GM12872 (cell line): Measurements from ENCODE around the gene PRDM15.
A peak's percentile ranks its signal among the peaks of the same experiment; 100 is the strongest.

Experiments
- TF ChIP-seq, protein P1 (sequence below): IDR thresholded peaks from 3 replicates; pipeline ENCODE4 v1.5.1; 2011; ENCODE audit warnings: low read depth, mild to moderate bottlenecking, low read length, moderate library complexity; ENCODE audit not compliant: insufficient read depth

PRDM15 gene

DNA sequence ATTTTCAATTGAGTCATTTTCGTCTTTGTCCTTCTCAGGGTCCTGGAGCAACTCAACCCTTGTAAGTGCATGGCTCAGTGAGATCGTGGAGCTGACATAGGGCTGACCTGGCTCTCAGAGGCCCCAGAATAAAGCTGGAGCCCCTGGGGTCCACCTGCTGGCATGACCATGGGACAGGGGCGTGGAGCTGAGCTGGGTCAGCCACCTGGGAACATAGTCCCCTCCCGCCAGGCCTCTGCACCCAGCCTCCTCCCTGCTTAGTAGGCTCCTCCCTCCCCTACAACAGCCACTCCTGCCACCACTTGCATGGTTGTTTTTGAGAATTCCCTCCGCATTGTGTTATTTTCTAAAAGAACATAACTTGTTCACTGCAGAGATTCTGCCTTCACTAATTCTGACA, 109.2 kb downstream of the PRDM15 start:
- TF ChIP-seq, protein P1, sequence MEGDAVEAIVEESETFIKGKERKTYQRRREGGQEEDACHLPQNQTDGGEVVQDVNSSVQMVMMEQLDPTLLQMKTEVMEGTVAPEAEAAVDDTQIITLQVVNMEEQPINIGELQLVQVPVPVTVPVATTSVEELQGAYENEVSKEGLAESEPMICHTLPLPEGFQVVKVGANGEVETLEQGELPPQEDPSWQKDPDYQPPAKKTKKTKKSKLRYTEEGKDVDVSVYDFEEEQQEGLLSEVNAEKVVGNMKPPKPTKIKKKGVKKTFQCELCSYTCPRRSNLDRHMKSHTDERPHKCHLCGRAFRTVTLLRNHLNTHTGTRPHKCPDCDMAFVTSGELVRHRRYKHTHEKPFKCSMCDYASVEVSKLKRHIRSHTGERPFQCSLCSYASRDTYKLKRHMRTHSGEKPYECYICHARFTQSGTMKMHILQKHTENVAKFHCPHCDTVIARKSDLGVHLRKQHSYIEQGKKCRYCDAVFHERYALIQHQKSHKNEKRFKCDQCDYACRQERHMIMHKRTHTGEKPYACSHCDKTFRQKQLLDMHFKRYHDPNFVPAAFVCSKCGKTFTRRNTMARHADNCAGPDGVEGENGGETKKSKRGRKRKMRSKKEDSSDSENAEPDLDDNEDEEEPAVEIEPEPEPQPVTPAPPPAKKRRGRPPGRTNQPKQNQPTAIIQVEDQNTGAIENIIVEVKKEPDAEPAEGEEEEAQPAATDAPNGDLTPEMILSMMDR = no peak

- TF ChIP-seq, protein P1 = no peak
Measured at GRCh38 chr21:41769521-41769920, 109.6 kb downstream of the PRDM15 start.

DNA sequence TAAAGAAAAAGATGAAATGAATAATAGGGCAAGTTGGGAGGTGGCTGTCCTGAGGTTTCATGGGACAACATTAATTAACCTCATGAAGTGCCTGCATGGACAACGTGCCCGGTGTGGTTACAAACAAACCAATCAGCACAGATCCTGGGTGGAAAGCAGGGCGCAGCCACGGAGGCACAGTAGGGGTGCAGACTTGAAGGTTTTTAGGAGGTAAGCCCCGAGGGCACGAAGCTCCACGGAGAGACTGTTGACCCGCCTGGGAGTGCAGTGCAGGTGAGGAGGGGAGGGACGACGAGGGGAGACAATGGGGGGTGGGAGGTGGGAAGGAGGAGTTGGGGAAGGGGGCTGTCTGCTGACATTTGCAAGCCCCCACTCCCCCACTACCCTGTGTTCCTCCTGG, 110.0 kb downstream of the PRDM15 start:
- TF ChIP-seq, protein P1 = no peak

DNA sequence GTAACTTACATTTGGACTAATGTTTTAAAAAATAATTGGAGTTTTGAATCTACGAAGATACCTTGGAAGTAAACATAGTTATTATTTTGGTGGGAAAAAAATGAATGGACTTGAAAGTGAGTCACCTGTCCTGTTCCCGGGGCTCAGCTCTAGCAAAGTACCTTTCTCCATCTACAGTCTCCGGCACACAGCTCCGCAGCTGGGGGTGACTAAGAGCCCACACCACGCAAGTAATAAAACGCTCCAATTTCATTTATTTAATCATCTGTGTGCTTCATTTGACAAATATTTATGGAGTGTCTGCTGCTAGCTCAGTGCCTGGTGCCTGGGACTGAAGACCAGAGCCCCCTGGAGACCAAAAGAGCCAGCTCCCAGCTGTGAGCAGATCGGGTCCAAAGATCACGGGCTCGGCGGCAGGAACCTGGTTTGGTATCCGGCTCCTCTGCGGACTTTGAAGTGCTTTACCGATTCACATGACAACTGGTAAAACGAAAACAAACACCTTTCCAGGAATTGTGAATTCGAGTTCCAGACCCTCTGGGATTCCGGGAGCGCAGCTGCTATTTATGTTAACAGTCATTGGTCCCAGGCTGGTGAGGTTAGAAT, 110.6 kb downstream of the PRDM15 start:
- TF ChIP-seq, protein P1 = peak; percentile 17; the same call in 1 of the 3 replicates

- TF ChIP-seq, protein P1 = no peak
Measured at GRCh38 chr21:41767606-41768436, 111.3 kb downstream of the PRDM15 start.

DNA sequence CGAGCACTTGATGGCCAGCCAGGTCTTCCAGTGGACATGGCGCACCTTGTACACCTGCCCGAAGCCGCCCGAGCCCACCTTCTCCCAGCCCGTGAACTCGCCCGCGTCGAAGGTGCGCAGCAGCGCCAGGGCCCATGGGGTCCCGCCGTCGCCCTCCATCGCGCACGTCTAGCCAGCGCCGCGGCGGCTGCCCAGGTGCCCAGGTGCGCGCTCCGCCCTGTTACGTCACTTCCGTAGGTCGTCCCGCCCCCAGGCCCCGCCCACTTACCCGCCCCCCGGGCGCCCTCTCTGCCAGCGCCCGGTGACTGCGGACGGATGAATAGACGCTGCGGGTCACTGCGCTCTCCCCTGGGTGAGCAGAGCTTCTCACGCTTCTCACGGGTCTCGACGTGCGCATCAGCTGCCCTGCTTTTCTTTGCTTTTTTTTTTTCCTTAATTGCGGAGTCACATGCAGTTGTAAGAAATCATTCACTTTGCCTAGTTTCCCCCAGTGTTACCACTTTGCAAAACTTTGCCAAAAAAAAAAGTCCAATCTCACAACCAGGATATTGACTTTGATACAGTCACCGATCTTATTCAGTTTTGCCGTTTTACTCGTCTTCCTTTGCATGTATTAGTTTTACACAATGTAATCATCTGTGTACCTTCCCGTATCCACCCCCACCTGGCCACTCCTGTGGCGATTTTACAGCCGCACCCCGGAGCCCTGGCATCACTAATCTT, 112.1 kb downstream of the PRDM15 start, which contains the start of gene RIPK4:
RIPK4 (minus strand) TSS at position 170 of the 723 bp plus-strand sequence; CDS start at position 159, 11 bp downstream.
- TF ChIP-seq, protein P1 = no peak
